GM13976 (cell line): ENCODE data around the gene ARHGAP28.

Experiments
- DNase-seq: peaks from one replicate; pipeline ENCODE4 v3.0.0; 2012; ENCODE audit warnings: low spot score
- CTCF ChIP-seq: IDR thresholded peaks from 2 replicates; pipeline ENCODE4 v1.5.1; 2012; ENCODE audit warnings: borderline replicate concordance, mild to moderate bottlenecking; ENCODE audit not compliant: insufficient read depth; ENCODE audit errors: extremely low read depth, missing control alignments, control extremely low read depth
- in situ Hi-C: fragments of 300-500 bp; cut with MboI; formaldehyde crosslinking; loops from one replicate; pipeline ENCODE4 v1.12.0; 2022; ENCODE audit warnings: low sequenced_read_pairs, mixed read lengths, inconsistent platforms; ENCODE audit not compliant: unreplicated experiment

Gene ARHGAP28

GRCh38 chr18:6741232-6741663, 11.7 kb downstream of the ARHGAP28 start:
- in situ Hi-C loops, result no loop called here
- DNase-seq, result no peak

DNA sequence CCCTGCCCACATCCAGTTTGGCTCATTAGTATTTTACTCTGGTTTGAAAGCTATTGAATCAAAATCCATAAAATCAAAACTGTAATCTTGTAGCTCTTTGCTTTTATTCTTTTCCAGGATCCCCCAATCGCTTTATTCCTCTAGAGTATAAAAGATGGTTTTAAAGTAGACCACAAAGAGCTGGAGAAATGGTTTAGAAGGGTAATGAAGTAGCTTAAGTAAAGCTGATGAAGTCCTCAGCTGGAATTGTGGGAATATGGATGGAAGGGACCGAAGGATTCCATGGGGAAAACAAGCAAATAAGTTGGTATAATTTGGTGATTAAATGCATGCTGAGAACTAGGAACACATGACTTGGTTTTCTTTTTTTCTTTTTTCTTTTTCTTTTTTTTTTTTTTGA, 12.3 kb downstream of the ARHGAP28 start:
- no peak for DNase-seq
- TF ChIP-seq CTCF, result no peak
- in situ Hi-C loops, result no loop called here

More at GRCh38 chr18:6741232-6741663, 11.7 kb downstream of the ARHGAP28 start:
- TF ChIP-seq CTCF, result no peak

DNA sequence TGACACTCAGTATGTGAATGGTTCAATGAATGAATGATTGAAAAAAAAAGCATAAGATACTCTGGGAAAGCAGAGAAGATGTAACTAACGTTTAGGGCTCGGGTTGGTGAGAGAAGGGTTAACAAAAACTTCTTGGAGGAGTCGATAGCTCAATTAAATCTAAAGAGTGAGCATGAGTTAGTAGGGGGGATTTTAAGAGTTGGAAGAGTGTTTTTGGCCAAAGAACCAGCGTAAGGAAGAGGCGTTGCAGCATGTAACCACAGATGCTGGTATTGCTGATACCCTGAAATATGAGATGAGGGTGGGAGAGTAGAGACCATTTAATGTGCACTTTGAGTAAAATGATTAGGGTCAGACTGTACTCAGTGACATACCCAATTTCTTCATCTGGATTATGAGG, 14.5 kb downstream of the ARHGAP28 start:
- no peak for TF ChIP-seq CTCF
- in situ Hi-C loops, result no loop called here
- DNase-seq, result no peak

DNA sequence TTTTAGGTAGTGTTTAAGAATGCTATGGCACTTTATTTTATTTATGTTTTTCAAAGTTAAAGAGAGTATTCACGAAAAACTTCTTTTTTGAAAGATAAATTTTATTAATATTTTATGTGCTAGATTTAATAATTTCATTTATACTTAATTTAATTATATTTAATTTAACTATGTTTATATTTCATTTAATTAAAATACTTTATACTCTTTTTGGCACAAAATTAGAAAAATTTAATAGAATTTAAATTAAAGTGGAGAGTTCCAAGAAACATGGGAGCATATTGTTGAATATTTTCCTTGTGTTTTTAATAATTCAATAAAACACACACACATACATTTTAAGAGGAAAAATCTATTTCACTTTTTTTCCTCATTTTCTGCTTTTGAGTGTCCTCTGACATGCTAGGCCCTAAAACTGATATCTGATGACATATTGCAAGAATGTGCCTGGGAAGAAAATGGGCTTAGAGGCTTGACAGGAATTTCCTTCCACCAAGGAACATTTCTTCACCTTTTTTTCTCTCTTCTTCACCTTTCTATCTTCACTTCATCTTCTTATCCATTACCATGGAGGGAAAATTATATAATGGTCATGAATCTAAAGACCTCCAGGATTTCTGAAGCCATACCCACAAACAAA, 15.4 kb downstream of the ARHGAP28 start:
- no peak for DNase-seq
- in situ Hi-C loops, result no loop called here
- no peak for TF ChIP-seq CTCF

GRCh38 chr18:6745504-6746031, 16.1 kb downstream of the ARHGAP28 start:
- no peak for DNase-seq
- in situ Hi-C loops, result no loop called here
- no peak for TF ChIP-seq CTCF

DNA sequence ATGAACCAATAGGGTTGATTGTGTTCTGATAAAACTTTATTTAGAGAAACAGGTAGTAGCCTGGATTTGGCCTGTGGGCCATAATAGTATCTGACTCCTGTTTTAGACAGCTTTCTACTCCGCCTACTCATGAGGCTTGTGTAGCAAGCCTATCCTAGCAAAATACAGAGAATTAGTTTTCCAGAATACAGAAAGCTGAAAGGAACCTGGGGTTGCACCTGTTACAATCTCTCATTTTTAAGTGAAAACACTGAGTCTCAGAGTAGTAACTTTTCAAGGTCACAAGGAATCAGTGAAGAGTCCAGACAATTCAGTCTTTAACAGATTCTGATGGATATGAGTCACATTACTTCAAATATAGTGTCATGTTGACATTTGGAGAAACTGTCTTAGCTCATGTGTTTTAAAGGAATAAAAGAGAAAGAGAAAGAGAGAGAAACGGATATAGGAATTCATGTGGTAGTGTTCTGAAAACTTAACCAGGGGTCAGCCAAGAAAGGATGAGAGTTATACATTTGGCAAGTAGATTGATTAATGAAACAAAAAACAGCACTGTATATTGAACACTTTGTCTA, 17.0 kb downstream of the ARHGAP28 start:
- no peak for TF ChIP-seq CTCF
- in situ Hi-C loops, result no loop called here
- no peak for DNase-seq

GRCh38 chr18:6747646-6748045, 18.1 kb downstream of the ARHGAP28 start:
- no peak for DNase-seq
- no peak for TF ChIP-seq CTCF
- in situ Hi-C loops, result no loop called here
